HL-60/S4 treated with phorbol 12-myristate 13-acetate at 8.2 ng/mL for 4 days and 3 days (cell line): ENCODE measurements around the gene SFSWAP.
"Not testable (repeated sequence)": the region's sequence is repeated elsewhere in the genome, so short reads cannot be mapped to it uniquely, and the experiment has no call there.

ENCODE experiments used
- in situ Hi-C: fragments of 300-500 bp; cut with MboI; formaldehyde crosslinking; loops from 2 replicates; pipeline ENCODE4 v1.15.0; 2022; ENCODE audit warnings: low sequenced_read_pairs

SFSWAP gene

GRCh38 chr12:131710464-131711457 lies at the start of gene SFSWAP:
Gene SFSWAP, plus strand, starts transcription at chr12:131711090. Its CDS starts 140 bp downstream, at chr12:131711230.
- in situ Hi-C loops, result no loop called here

DNA sequence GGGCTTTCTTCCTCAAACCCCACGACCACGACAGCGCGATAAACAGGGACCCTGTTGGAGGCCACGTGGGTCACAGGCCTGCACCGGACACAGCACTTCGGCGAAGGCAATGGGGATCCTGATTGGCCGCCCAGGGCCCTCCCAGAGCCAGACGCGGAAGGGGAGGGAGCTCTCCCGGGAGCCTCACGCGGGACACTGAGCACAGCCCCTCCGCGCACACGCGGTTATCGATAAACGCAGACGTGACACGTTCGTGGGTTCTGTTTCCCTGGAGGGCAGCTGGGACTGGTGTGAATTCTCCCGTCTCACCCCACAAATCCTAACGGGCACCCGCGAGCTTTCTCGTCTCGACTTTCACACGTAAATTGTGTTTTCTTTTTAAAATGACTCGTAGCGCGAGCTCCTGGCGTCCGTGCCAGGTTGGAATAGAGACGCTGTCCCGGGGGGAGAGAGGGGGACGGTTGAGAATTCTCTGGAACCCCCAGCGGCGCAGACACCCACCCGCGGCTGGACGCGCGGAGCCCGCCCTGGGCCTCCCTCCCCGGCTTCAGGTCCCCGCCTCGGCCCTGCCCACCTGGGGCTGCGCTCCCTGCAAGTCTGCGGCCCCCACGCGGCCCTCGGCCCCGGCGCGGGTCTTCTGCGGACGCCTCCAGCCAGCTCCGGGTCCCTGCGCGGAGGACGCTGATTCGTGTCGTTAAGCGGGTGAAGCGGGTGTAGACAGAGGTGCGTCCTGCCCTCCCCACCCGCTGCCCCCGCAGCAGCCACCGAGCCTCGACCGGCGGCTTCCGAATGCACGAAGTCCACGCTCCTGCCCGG lies 49.5 kb upstream of the SFSWAP start:
- in situ Hi-C loops, result not testable (repeated sequence)

- in situ Hi-C loops, result not testable (repeated sequence)
Observed at GRCh38 chr12:131661986-131662288, 49.0 kb upstream of the SFSWAP start.

DNA sequence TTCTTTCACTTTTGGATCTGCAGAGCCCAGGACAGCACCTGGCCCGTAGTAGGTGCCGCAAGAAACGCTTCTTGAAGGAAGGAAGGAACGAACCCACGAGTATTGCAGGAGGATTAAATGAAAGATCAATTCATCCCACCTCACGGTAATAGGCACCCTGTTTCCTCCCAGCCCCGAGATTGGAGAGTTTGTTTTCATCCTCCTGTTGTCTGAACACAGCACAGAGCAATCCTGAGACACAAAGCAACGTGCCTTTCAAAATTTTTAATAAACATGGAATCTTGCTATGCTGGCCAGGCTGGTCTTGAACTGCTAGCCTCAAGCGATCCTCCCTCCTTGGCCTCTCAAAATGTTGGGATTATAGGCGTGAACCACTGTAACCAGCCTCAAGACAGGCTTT lies 48.5 kb upstream of the SFSWAP start:
- in situ Hi-C loops, result not testable (repeated sequence)

DNA sequence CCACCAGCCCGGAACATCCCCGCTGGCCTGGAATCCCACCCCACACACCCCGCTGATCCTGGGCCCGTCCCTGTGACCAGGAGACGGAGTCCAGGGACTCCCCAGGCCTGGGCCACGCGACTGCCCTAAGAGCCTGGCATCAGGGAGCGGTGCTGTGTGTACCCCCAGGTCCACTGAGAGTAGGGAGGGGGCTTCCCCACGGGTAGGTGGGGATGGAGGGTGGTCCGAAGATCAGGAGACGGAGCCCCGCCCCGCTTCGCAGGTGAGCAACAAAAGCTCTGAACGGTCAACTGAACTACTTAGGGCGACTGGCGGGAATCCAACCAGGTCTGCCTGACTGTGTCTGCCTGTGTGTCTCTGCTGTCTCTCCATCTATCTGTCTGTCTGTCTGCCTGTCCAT lies 45.2 kb upstream of the SFSWAP start:
- in situ Hi-C loops, result not testable (repeated sequence)

DNA sequence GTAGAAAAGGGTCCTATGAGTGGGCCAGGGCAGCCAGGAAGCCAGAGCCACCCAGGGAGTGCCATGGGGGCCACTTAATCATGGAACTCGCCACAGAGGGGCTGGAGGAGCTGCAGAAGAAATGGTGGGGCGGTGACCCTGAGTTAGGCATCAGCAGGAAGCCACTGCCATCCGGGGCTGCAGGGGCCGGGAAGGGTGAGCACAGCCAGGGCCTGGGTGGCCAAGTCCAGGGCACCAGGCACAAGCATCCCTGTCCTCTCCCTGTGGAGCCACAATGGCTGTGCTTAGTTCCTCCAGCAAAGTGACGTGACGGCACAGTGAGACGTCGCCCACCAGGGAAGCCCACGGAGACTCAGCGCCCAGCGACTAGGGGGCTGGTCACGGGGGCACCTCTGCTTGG lies 44.4 kb upstream of the SFSWAP start:
- in situ Hi-C loops, result not testable (repeated sequence)

GRCh38 chr12:131666978-131667601 lies 43.8 kb upstream of the SFSWAP start:
- in situ Hi-C loops, result not testable (repeated sequence)

GRCh38 chr12:131671276-131671675 lies 39.6 kb upstream of the SFSWAP start:
- in situ Hi-C loops, result no loop called here

DNA sequence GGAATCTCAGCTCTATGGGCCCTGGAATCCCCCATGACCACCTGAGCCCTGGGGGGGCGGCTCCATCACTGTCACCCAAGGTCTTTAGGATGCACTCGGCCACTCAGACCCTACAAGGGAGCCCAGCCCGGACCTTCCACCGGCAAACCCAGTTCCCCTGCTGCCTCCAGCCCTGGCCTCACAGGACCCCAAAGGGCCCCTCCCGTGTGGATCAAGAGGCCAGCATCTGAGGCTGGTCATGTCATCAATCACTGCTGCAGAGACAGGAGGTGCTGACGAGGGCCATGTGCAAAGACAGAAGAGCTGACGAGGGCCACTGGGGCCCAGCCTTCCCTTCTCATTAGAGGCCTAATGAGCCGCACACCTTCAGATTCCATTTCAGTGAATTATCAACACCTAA lies 39.0 kb upstream of the SFSWAP start:
- in situ Hi-C loops, result no loop called here

GRCh38 chr12:131672311-131672940 lies 38.5 kb upstream of the SFSWAP start:
- in situ Hi-C loops, result no loop called here

- in situ Hi-C loops, result no loop called here
Observed at GRCh38 chr12:131672941-131673887, 37.7 kb upstream of the SFSWAP start.

GRCh38 chr12:131673888-131674257 lies 37.0 kb upstream of the SFSWAP start:
- in situ Hi-C loops, result no loop called here

DNA sequence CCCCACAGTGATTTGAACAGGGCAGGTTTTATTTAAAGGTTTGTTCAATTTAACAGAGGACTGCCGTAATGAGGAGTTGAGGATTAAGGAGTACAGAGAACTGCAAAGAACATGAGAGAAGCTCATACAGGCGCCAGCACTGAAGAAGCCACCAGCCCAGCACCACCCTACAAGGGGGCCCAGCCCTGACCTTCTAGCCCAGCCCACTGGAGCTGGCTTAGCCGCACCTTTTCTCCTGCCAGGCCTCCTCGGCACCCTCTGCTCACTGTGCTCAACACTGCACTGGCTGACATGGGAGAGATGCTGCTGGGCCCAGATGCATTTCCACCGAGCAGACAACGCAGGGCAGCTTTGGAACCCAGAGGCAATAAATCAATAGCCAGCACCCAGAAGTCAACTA lies 36.5 kb upstream of the SFSWAP start:
- in situ Hi-C loops, result no loop called here

DNA sequence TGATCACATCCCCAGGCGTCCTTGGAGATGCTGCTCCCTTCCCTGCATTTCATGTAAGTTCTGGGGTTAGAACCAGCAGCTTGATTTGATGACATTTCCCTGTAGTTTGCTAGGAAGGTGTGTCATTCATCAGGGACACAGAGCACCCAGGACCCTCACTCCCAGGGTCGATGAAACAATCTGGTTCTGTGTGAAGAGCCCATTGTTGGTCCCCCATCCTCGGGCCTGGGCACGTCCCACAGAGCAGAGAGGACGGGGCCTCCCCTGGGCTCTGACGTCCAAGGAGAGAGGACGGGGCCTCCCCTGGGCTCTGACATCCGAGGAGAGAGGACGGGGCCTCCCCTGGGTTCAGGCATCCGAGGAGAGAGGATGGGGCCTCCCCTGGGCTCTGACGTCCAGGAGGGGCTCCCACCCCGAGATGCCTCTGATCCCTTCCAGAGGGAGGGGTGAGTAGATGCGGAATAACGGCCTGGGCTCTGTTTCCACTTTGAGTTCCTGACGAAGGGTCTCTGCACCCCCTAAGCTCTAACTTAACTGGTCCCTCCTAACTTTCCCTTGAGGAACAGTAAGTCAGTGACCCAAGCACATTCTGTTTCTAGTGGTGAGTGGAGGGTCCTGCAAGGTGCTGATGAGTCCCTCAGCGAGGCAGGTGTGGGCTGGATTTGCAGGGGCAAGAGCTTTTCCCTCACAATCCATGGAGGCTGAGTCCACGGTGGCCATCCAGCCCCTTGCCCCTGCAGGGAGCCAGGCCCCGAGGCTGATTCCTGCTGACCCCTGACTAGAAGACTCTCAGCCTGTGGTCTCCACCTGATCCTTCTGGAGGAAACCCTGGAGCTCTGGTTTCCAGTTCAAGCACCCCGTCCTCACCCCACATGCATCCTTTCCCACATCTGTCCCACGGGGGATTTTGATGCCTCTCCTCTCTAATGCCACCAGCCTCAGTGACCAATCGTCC lies 35.5 kb upstream of the SFSWAP start:
- in situ Hi-C loops, result no loop called here

GRCh38 chr12:131676544-131676943 lies 34.3 kb upstream of the SFSWAP start:
- in situ Hi-C loops, result no loop called here

DNA sequence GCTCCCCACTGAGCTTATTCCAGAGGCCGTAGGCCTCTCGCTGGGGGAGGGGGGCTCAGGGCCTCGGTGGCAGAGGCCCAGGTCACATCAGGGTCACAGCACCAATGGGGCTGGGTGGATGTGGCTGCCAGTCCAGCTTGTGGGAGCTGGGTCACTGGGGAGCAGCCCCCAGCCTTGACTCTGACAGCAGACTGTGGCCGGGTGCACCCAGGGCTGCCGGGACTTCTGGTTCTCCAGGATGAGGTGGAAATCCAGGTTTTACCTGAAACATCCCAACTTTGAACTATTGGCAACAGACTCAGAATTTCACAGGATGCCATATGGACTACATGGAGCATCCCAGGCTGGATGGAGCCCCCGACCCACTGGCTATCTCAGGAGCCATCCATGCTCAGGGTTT lies 33.8 kb upstream of the SFSWAP start:
- in situ Hi-C loops, result not testable (repeated sequence)

DNA sequence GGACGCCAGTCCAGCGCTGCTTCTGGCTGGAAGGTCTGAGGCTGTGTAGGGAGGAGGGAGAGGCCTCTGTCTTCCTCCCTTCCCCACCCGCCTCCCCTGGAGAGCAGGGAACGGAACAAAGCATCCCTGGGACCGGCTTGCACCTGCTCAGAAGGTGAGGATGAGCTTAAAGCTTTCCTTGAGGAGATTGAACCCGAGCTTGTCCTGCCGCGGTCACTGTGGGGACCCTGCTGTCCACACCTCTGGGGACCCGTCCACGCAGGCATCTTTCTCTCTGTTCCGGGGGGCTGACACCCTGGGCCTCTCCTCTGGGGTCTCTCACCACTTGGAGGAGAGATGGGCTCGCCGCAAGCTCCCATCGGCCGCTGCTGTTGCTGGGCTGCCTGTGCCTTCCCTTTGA lies 33.2 kb upstream of the SFSWAP start:
- in situ Hi-C loops, result no loop called here

- in situ Hi-C loops, result not testable (repeated sequence)
Observed at GRCh38 chr12:131678389-131679181, 32.3 kb upstream of the SFSWAP start.
